ENCODE results near the gene CRY2. TPM values are rescaled to one million over a fixed set of nuclear protein-coding genes. Genes with fewer than 3 reads are reported as not detected.

The CRY2 gene
- total and polyA plus RNA-seq, 10 of the 15 experiments (the other 5 are each of a cell fraction or from before 2014, with no cell fraction given), result 1.2 to 14.7 (median 8.1) TPM

- TF ChIP-seq CEBPZ (IDR thresholded peaks at IDR 0.05; ENCODE audit: low read depth, low read length) (no peak), IRF4 (IDR thresholded peaks at IDR 0.05; ENCODE audit: low read depth, low read length) (no peak), PAX8 (IDR thresholded peaks at IDR 0.05) (no peak), ZNF622 (IDR thresholded peaks at IDR 0.05) (no peak), MYB (IDR thresholded peaks at IDR 0.05; ENCODE audit: borderline replicate concordance, low read depth, low read length) (no peak), HCFC1 (IDR thresholded peaks at IDR 0.05; ENCODE audit: low read length) (no peak), MTA3 (IDR thresholded peaks at IDR 0.05; ENCODE audit: borderline replicate concordance, low read length) (no peak), PAX5 (IDR thresholded peaks at IDR 0.05; ENCODE audit: borderline replicate concordance, low read depth, low read length) (no peak), CHD1 (IDR thresholded peaks at IDR 0.05; ENCODE audit: low read depth, low read length) (peak; percentile 94; the same call in 1 of the 2 replicates), RAD21 (IDR thresholded peaks at IDR 0.05; ENCODE audit: insufficient read depth, low read depth, low read length) (no peak), ATF2 (IDR thresholded peaks at IDR 0.05; ENCODE audit: low read length) (no peak), SREBF1 (IDR thresholded peaks at IDR 0.05; ENCODE audit: low read length) (peak; percentile 77), MLLT1 (IDR thresholded peaks at IDR 0.05) (peak; percentile 46; the same call in 1 of the 2 replicates), SIN3A (IDR thresholded peaks at IDR 0.05; ENCODE audit: low read depth, low read length) (no peak), IKZF2 (IDR thresholded peaks at IDR 0.05) (no peak), CHD4 (IDR thresholded peaks at IDR 0.05) (no peak), STAT1 (conservative IDR thresholded peaks at IDR 0.05) (no peak), TCF12 (IDR thresholded peaks at IDR 0.05; ENCODE audit: low read depth, low read length) (no peak), BMI1 (IDR thresholded peaks at IDR 0.05; ENCODE audit: borderline replicate concordance) (peak; percentile 91), SMAD1 (IDR thresholded peaks at IDR 0.05; ENCODE audit: low read depth, partially characterized antibody) (no peak), RB1 (IDR thresholded peaks at IDR 0.05; ENCODE audit: borderline replicate concordance) (no peak), STAT3 (IDR thresholded peaks at IDR 0.05; ENCODE audit: low read depth, low read length) (no peak), SKIL (IDR thresholded peaks at IDR 0.05; ENCODE audit: low read depth, poor library complexity, severe bottlenecking) (no peak), CBX5 (IDR thresholded peaks at IDR 0.05; ENCODE audit: low read depth) (no peak), NFYA (IDR thresholded peaks at IDR 0.05; ENCODE audit: borderline replicate concordance, low read depth, low read length) (no peak)
These were observed 52.3 kb downstream of the CRY2 start (continued) for GRCh38 chr11:45899448-45900174.

All from GM12878 (cell line).